Measurements from ENCODE around the gene SLC24A3. TPM values are rescaled to one million over a fixed set of nuclear protein-coding genes. Genes with fewer than 3 reads are reported as not detected.

Gene SLC24A3
- total and polyA plus RNA-seq, 2 experiments from 2014 or later = 0.48 to 1.7 TPM

GRCh38 chr20:19384940-19385339 is 172.5 kb downstream of the SLC24A3 start:
- Histone ChIP-seq H3K27ac (no peak overlapping the region), H3K4me2 (no peak overlapping the region), H3K9me3 (ENCODE audit: low read depth) (no peaks in the 10 kb centered on the region), H3K4me3 (no peak overlapping the region), H3K79me2 (no peaks in the 10 kb centered on the region), H3K27me3 (no peaks in the 10 kb centered on the region), H4K20me1 (ENCODE audit: insufficient read depth, poor library complexity, severe bottlenecking) (no peaks in the 10 kb centered on the region), H3K36me3 (replicated peaks; ENCODE audit: insufficient read depth, low read depth) (no peaks in the 10 kb centered on the region), H3K4me1 (ENCODE audit: insufficient read depth) (no peaks in the 10 kb centered on the region), H2AFZ (no peak overlapping the region), H3K9me2 (replicated peaks; ENCODE audit: insufficient read depth) (no peaks in the 10 kb centered on the region)
- no peak for DNase-seq (ENCODE audit: low spot score)
- TF ChIP-seq EZH2 (IDR thresholded peaks at IDR 0.05; ENCODE audit: borderline replicate concordance) (no peak), EZH2phosphoT487 (IDR thresholded peaks at IDR 0.05; ENCODE audit: low read depth, severe bottlenecking, unreplicated experiment) (no peak), CTCF (IDR thresholded peaks at IDR 0.05; ENCODE audit: poor library complexity) (no peak)

GRCh38 chr20:19387251-19387650 is 174.8 kb downstream of the SLC24A3 start:
- no peaks in the 10 kb centered on the region for H3K4me1 ChIP-seq (ENCODE audit: insufficient read depth)
- no peaks in the 10 kb centered on the region for H3K27me3 ChIP-seq
- no peaks in the 10 kb centered on the region for H3K9me3 ChIP-seq (ENCODE audit: low read depth)
- DNase-seq (ENCODE audit: low spot score) = no peak
- H3K4me2 ChIP-seq = no peak overlapping the region
- H3K4me3 ChIP-seq = no peak overlapping the region
- H3K27ac ChIP-seq = no peak overlapping the region
- no peaks in the 10 kb centered on the region for H3K79me2 ChIP-seq
- H2AFZ ChIP-seq = no peak overlapping the region
- no peaks in the 10 kb centered on the region for H3K9me2 ChIP-seq (replicated peaks; ENCODE audit: insufficient read depth)
- no peaks in the 10 kb centered on the region for H4K20me1 ChIP-seq (ENCODE audit: insufficient read depth, poor library complexity, severe bottlenecking)
- TF ChIP-seq EZH2phosphoT487 (IDR thresholded peaks at IDR 0.05; ENCODE audit: low read depth, severe bottlenecking, unreplicated experiment) (no peak), CTCF (IDR thresholded peaks at IDR 0.05; ENCODE audit: poor library complexity) (no peak), EZH2 (IDR thresholded peaks at IDR 0.05; ENCODE audit: borderline replicate concordance) (no peak)
- H3K36me3 ChIP-seq (replicated peaks; ENCODE audit: insufficient read depth, low read depth) = no peaks in the 10 kb centered on the region

GRCh38 chr20:19392344-19393130 is 180.1 kb downstream of the SLC24A3 start:
- TF ChIP-seq EZH2 (IDR thresholded peaks at IDR 0.05; ENCODE audit: borderline replicate concordance) = no peak
- TF ChIP-seq CTCF (IDR thresholded peaks at IDR 0.05; ENCODE audit: poor library complexity) = no peak
- TF ChIP-seq EZH2phosphoT487 (IDR thresholded peaks at IDR 0.05; ENCODE audit: low read depth, severe bottlenecking, unreplicated experiment) = no peak
- DNase-seq (ENCODE audit: low spot score) = no peak
- Histone ChIP-seq H3K79me2 (no peaks in the 10 kb centered on the region), H3K4me1 (ENCODE audit: insufficient read depth) (no peaks in the 10 kb centered on the region), H3K4me3 (no peak overlapping the region), H3K4me2 (no peak overlapping the region), H3K9me2 (replicated peaks; ENCODE audit: insufficient read depth) (no peaks in the 10 kb centered on the region), H3K36me3 (replicated peaks; ENCODE audit: insufficient read depth, low read depth) (no peaks in the 10 kb centered on the region), H3K27ac (no peak overlapping the region), H4K20me1 (ENCODE audit: insufficient read depth, poor library complexity, severe bottlenecking) (no peaks in the 10 kb centered on the region), H2AFZ (no peak overlapping the region), H3K9me3 (ENCODE audit: low read depth) (no peaks in the 10 kb centered on the region), H3K27me3 (no peaks in the 10 kb centered on the region)
- 95% methylated on average over 2 of the region's 2 CpGs for WGBS (ENCODE audit: low lambda C conversion rate, missing lambda C conversion rate)
